DOHH2 (cell line): Measurements from ENCODE around the gene STRA6.

ENCODE experiments used
- CTCF ChIP-seq: fragments of 200-600 bp; sonication (generic); IDR thresholded peaks from one replicate; pipeline ENCODE4 v1.5.1; 2014; ENCODE audit warnings: antibody characterized with exemption, mild to moderate bottlenecking, low read depth, low read length; ENCODE audit not compliant: poor library complexity, severe bottlenecking
- EZH2phosphoT487 ChIP-seq: fragments of 200-600 bp; sonication (generic); IDR thresholded peaks from 2 replicates; pipeline ENCODE4 v1.6.1; 2017; ENCODE audit warnings: borderline replicate concordance, mild to moderate bottlenecking, antibody characterized with exemption, low read length, moderate library complexity, mixed read lengths

DNA sequence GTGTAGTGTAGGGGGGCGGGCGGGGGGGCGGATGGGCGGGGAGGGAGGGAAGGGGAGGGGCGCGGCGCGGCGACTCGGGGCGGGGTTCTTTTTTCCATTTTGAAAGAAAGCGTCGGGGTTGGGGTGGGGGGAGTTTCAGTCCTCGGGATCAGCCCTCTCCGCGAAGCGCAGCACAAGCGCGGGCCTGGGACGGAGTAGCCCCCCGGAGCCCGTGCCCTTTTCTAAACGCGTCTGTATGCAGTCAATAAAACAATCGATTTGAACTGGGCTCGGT lies 66.1 kb downstream of the STRA6 start:
- no peak for TF ChIP-seq CTCF
- no peak for TF ChIP-seq EZH2phosphoT487
